ENCODE results near the gene KCNIP4.
"Not testable (repeated sequence)": the region's sequence is repeated elsewhere in the genome, so short reads cannot be mapped to it uniquely, and the experiment has no call there.

The KCNIP4 gene

DNA sequence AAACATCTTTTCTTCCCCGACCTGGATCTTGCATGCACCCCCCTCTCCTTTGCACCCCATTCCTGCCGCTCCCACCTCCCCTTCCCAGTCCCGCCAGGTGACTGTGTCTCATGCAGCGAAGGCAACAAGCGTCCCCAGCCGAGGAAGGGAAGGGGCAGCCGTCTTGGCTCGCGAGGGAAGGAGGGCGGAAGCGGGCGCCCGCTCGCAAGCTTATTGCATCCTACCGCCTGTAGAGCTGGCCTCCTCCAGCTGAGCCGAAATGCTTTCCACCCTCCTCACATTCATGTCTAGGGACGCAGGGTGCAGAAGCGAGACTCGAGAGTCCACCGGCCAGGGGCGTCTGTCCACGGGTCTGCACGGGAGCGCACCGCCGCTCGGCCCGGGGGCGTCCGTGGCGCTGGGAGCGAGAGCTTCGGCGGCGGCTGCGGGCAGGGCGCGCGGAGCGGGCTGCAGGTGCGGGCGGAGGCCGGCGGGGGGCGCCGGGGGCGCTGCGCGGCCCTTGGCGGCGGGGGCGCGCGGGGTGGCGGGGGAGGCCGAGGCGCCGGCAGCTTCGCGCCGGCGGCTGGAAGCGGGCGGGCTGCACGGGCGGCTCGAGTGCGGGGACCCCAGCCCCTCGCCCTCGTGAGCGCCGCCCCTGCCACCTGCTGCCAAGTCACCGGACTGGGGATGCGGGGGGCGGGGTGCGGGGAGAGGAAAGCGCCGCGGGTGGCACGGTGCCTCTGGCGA lies at the start of gene KCNIP4:
KCNIP4 (minus strand) TSS at position 426 of the 726 bp plus-strand sequence.
- peaks cover 31% of the 10 kb centered on the region for H3K27me3 Mint-ChIP-seq (ENCODE audit: low read depth)
- H3K27ac Mint-ChIP-seq = no peak within 1 kb of the TSS

DNA sequence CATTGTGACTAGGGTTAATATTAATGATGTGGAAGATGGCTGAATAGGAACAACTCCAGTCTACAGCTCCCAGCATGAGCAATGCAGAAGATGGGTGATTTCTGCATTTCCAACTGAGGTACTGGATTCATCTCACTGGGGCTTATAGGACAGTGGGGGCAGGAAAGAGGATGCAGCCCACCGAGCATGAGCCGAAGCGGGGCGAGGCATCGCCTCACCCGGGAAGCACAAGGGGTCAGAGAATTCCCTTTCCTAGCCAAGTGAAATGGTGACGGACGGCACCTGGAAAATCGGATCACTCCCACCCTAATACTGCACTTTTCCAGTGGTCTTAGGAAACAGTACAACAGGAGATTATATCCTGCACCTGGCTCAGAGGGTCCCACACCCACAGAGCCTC lies 48.0 kb upstream of the KCNIP4 start:
- H3K27me3 Mint-ChIP-seq (ENCODE audit: low read depth); H3K4me3 Mint-ChIP-seq; H3K4me1 Mint-ChIP-seq (ENCODE audit: low read depth); H3K27ac Mint-ChIP-seq; H3K36me3 Mint-ChIP-seq (ENCODE audit: low read depth): not testable (repeated sequence)
- H3K9me3 Mint-ChIP-seq = peaks cover 15% of the 10 kb centered on the region

More for the DNA sequence above, at the start of gene KCNIP4:
- Mint-ChIP-seq H3K4me1 (ENCODE audit: low read depth) (no peaks in the 10 kb centered on the region), H3K9me3 (no peaks in the 10 kb centered on the region), H3K36me3 (ENCODE audit: low read depth) (no peaks in the 10 kb centered on the region), H3K4me3 (no peak within 1 kb of the TSS)

DNA sequence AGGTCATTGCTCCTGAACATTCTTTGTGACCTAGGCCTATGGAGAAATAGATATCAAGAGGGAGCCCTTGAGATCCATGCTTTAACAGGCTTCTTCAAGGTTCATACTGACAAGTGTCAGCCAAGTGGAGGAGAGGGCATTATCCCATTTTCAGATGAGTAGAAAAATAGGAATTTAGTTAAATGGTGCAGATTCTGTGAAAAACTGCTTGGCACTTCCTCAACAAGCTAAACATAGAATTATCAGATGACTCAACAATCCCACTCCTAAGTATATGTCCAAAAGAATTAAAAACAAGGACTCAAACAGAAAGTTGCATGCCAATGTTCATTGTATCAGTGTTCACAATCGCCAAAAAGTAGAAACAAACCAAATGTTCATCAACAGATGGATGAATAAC lies 43.8 kb upstream of the KCNIP4 start:
- Mint-ChIP-seq H3K27ac (no peak overlapping the region), H3K4me3 (no peak overlapping the region)

DNA sequence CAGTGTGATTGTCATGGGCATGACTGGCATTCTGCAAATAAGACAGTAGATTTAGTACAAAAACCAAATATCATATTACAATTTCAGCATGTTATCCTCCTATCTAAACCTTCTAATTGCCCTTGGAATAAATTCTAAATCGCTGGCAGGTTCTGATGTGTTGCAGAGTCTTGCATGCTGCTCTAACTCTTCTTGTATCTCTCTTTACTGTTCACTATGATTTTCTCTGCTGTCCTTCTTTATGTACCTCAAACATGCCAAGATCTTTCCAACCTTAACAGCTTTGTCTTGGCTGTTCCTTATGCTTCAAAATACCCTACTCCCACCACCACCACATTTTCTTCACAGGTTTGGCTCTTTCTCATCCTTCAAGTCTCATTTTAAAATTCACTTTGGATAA lies 43.0 kb upstream of the KCNIP4 start:
- Mint-ChIP-seq H3K27me3 (ENCODE audit: low read depth) (no peaks in the 10 kb centered on the region), H3K4me1 (ENCODE audit: low read depth) (no peaks in the 10 kb centered on the region), H3K4me3 (no peak overlapping the region), H3K36me3 (ENCODE audit: low read depth) (no peaks in the 10 kb centered on the region), H3K27ac (no peak overlapping the region), H3K9me3 (no peaks in the 10 kb centered on the region)

More for the DNA sequence above, 43.8 kb upstream of the KCNIP4 start:
- no peaks in the 10 kb centered on the region for H3K4me1 Mint-ChIP-seq (ENCODE audit: low read depth)
- H3K36me3 Mint-ChIP-seq (ENCODE audit: low read depth) = no peaks in the 10 kb centered on the region
- H3K9me3 Mint-ChIP-seq = no peaks in the 10 kb centered on the region
- H3K27me3 Mint-ChIP-seq (ENCODE audit: low read depth) = no peaks in the 10 kb centered on the region

DNA sequence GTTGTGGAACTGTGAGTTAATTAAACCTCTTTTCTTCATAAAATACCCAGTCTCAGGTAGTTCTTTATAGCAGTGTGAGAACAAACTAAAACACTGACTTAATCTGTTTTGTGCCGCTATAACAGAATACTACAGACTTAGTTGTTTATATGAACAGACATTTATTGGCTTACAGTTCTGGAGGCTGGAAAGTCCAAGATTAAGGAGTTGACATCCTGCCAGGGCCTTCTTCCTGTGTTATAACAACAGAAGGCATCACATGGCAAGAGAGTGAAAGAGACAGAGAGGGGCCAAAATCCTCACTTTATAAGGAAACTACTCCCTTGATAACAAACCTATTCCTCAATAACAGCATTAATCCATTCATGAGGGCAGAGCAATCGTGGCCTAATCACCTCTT lies 42.5 kb upstream of the KCNIP4 start:
- H3K27me3 Mint-ChIP-seq (ENCODE audit: low read depth) = no peaks in the 10 kb centered on the region
- H3K27ac Mint-ChIP-seq = no peak overlapping the region
- H3K4me3 Mint-ChIP-seq = no peak overlapping the region
- no peaks in the 10 kb centered on the region for H3K4me1 Mint-ChIP-seq (ENCODE audit: low read depth)
- H3K9me3 Mint-ChIP-seq = no peaks in the 10 kb centered on the region
- H3K36me3 Mint-ChIP-seq (ENCODE audit: low read depth) = no peaks in the 10 kb centered on the region

DNA sequence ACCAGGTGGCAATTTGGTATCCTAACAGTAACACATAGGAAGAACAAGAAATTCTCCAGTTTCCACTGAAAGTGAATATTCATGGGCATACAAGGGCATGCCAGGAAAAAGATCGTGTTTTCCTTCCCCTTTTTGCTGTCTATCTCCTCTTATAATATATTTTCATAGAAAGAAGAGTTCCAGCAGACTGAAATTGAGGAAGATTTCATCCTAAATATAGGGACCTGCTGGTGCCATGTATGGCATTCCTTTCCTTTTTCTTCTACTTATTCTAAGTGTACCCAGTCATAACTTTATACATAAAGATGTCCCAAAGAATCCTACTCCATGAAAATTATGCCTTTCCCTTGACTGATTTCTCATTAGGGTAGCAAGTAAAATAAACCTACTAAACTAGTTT lies 40.8 kb upstream of the KCNIP4 start:
- Mint-ChIP-seq H3K27me3 (ENCODE audit: low read depth) (no peaks in the 10 kb centered on the region), H3K4me1 (ENCODE audit: low read depth) (no peaks in the 10 kb centered on the region), H3K27ac (no peak overlapping the region), H3K9me3 (no peaks in the 10 kb centered on the region), H3K4me3 (no peak overlapping the region), H3K36me3 (ENCODE audit: low read depth) (no peaks in the 10 kb centered on the region)

DNA sequence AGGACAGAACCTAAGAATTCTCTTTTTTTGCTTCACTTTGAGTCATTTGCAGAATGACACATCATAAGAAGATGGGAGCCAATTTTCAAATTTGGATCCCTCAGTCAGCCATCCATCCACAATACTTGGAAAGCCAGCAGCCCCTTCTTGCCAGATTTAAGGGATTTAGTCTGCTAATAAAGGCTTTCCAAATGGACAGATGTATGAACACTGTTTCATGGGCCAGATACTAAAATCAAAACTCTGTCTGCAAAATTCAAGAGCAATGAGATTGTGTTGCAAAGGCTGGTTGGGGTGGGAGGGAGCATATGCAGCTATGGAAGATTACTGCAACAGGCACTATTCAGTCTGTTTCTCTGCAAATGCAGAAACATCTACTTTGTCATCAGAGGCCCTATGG lies 37.7 kb upstream of the KCNIP4 start:
- no peak overlapping the region for H3K27ac Mint-ChIP-seq
- H3K27me3 Mint-ChIP-seq (ENCODE audit: low read depth) = no peaks in the 10 kb centered on the region
- no peak overlapping the region for H3K4me3 Mint-ChIP-seq
- H3K4me1 Mint-ChIP-seq (ENCODE audit: low read depth) = no peaks in the 10 kb centered on the region
- H3K9me3 Mint-ChIP-seq = no peaks in the 10 kb centered on the region
- no peaks in the 10 kb centered on the region for H3K36me3 Mint-ChIP-seq (ENCODE audit: low read depth)

DNA sequence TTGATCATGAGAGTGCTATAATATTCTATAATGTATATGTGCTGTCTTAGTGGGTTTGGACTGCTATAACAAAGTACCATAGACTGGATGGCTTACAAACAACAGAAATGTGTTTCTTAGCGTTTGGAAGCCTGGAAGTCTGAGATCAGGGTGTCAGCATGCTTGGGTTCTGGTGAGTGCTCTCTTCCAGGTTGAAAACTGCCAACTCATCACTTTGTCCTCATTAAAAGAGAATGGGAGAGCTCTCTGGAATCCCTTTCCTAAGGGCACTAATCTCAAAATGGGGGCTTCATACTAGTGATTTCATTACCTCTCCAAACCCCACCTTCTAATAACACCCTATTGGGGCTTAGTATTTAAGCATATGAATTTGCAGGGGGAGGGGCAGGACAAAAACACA lies 33.5 kb upstream of the KCNIP4 start:
- no peaks in the 10 kb centered on the region for H3K36me3 Mint-ChIP-seq (ENCODE audit: low read depth)
- no peak overlapping the region for H3K4me3 Mint-ChIP-seq
- H3K4me1 Mint-ChIP-seq (ENCODE audit: low read depth) = no peaks in the 10 kb centered on the region
- H3K27me3 Mint-ChIP-seq (ENCODE audit: low read depth) = no peaks in the 10 kb centered on the region
- no peak overlapping the region for H3K27ac Mint-ChIP-seq
- H3K9me3 Mint-ChIP-seq = no peaks in the 10 kb centered on the region

DNA sequence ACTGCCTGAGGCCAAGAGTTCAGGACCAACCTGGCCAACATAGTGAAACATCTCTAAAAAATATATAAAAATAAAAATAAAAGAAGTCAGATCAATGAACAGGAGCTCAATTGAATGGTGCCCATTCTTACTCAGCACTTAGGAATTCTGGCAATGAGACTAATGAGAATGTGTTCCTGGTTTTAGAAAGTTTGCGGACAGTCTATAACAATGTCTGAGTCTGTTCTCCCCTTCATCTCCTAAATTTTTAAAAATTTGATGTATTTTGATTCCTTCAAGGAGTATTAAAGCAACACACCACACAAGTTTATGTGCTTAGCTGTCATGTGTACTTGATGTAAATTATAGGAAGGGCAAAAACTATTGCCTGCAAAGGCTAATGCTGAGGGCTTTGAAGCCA lies 30.6 kb upstream of the KCNIP4 start:
- H3K4me3 Mint-ChIP-seq = no peak overlapping the region
- no peaks in the 10 kb centered on the region for H3K36me3 Mint-ChIP-seq (ENCODE audit: low read depth)
- H3K27ac Mint-ChIP-seq = no peak overlapping the region
- H3K4me1 Mint-ChIP-seq (ENCODE audit: low read depth) = no peaks in the 10 kb centered on the region
- peaks cover 7% of the 10 kb centered on the region for H3K9me3 Mint-ChIP-seq
- H3K27me3 Mint-ChIP-seq (ENCODE audit: low read depth) = no peaks in the 10 kb centered on the region

DNA sequence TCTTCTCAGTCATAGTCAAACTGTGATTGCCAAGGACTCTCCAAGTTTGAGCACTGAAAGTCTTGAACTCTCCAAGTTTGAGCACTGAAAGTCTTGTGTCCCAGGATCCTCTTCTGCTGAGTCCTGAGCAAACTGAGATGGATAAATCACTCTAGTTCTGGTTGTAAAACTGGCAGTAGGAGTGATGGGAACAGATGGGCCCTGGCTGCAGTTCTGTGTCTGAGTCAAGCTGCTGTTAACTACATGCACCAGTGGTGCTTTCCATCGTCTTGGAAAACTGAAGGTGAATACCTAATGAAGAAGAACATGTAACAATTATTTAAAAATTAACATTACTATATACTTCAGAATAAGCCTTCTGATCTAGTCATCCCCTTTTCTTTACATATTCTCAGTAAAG lies 27.6 kb upstream of the KCNIP4 start:
- Mint-ChIP-seq H3K4me3 (no peak overlapping the region), H3K36me3 (ENCODE audit: low read depth) (no peaks in the 10 kb centered on the region), H3K4me1 (ENCODE audit: low read depth) (no peaks in the 10 kb centered on the region), H3K27ac (no peak overlapping the region), H3K9me3 (peaks cover 7% of the 10 kb centered on the region), H3K27me3 (ENCODE audit: low read depth) (no peaks in the 10 kb centered on the region)

DNA sequence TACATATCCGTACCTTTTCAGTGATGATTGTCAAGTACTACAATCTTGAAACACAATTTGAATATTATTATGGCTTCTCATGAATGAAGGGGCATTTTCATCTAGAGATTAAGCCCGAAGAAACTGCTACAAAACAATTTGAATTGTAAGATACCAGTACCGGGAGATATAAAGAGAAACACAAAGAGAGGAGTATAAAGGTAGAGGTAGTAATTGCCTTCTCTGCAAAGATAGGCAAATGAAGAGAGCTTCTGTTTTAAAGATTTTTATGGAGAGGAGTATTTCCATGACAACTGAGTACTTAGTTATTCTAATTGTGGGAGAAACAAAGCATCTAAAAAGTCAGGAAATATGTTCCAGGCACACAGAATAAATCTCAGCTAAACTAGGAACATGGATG lies 25.3 kb upstream of the KCNIP4 start:
- Mint-ChIP-seq H3K27me3 (ENCODE audit: low read depth) (no peaks in the 10 kb centered on the region), H3K4me1 (ENCODE audit: low read depth) (no peaks in the 10 kb centered on the region), H3K9me3 (peaks cover 7% of the 10 kb centered on the region), H3K27ac (no peak overlapping the region), H3K4me3 (no peak overlapping the region), H3K36me3 (ENCODE audit: low read depth) (no peaks in the 10 kb centered on the region)

DNA sequence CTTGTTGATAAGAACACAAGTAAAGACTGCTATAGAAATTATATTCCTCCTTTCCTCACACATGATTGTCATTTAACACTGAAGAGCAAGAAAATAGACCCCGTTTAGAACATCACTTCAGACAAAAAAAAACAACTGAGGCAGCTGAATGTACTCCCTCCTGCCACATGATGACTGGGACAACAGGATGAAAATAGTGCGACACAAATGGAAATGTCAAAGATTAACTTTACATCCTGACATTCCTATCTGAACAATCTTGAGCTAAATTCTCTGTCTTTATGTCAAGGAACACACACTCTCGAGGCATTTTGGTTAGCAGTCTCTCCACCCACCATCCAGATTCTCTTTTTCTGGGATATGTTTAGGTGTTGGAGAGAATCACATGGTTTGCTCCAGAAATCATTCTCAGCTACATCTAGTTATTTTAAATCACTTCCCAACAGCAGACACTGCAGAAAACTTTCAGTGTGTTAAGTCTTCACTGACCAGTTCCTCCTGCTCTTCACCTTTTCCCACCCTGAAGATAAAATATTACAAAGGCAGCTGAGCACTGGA lies 16.3 kb upstream of the KCNIP4 start:
- Mint-ChIP-seq H3K4me3 (no peak overlapping the region), H3K9me3 (no peaks in the 10 kb centered on the region), H3K27me3 (ENCODE audit: low read depth) (no peaks in the 10 kb centered on the region), H3K36me3 (ENCODE audit: low read depth) (no peaks in the 10 kb centered on the region), H3K27ac (no peak overlapping the region), H3K4me1 (ENCODE audit: low read depth) (no peaks in the 10 kb centered on the region)

DNA sequence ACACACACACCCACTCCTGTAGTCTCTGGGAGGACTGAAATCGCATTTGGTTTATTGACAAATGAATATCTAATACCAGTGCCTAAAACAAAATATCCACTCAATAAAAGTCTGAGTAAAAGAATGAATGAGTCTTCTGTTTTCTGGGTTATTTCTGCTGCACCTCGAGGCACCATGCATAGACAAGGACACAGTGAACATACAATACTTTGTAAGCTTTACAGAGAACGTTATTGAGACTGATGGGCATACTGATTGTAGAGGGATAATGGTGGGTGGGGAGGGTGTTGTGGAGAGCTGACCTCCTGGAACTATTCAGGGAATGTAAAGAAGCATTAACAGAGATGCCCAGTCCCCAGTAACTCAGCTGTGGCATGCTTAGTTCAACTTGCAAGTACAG lies 14.1 kb upstream of the KCNIP4 start:
- H3K4me3 Mint-ChIP-seq = no peak overlapping the region

DNA sequence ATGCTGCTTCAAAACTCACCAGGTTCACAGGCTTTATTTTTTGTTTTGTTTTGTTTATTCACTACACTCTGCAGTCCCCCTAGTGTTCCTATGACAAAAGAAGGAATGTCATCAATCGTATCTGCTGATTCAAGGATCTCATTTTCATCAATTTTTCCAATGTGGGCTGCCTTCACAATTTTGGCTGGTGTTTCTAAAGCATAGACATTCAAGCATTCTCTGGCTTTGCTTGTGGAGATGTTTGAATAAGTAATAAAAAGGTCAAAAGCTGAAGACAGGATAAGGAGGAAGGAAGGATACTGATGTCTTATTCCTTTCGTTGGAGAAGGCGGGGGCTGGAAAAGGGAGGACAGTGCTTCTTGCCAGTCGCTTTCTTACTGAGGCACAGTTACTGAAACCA lies 12.2 kb upstream of the KCNIP4 start:
- Mint-ChIP-seq H3K4me1 (ENCODE audit: low read depth) (no peaks in the 10 kb centered on the region), H3K4me3 (no peak overlapping the region), H3K27ac (no peak overlapping the region), H3K9me3 (no peaks in the 10 kb centered on the region), H3K36me3 (ENCODE audit: low read depth) (no peaks in the 10 kb centered on the region), H3K27me3 (ENCODE audit: low read depth) (no peaks in the 10 kb centered on the region)

More for the DNA sequence above, 14.1 kb upstream of the KCNIP4 start:
- Mint-ChIP-seq H3K36me3 (ENCODE audit: low read depth) (no peaks in the 10 kb centered on the region), H3K4me1 (ENCODE audit: low read depth) (no peaks in the 10 kb centered on the region), H3K27me3 (ENCODE audit: low read depth) (no peaks in the 10 kb centered on the region), H3K9me3 (no peaks in the 10 kb centered on the region), H3K27ac (no peak overlapping the region)

DNA sequence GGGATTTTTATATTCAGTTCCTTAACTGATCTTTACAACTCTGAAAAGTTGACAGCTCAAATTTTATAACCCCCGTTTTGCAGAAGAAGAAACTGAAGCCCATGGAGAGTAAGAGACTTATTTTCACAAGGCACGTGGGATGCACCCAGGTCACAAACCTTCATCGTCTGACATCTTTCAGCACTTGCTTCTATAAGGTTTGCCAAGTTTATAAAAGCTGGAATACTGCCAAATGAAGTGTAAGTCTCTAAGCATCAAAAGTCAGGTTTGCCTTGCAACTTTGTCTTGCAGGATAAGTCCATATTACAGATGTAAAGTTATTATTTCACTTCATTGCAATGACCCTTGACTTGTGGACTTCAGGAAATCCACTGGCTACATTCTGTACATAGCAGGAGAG lies 6.3 kb upstream of the KCNIP4 start:
- H3K27ac Mint-ChIP-seq = no peak overlapping the region
- no peak overlapping the region for H3K4me3 Mint-ChIP-seq
- no peaks in the 10 kb centered on the region for H3K4me1 Mint-ChIP-seq (ENCODE audit: low read depth)
- H3K9me3 Mint-ChIP-seq = no peaks in the 10 kb centered on the region
- H3K27me3 Mint-ChIP-seq (ENCODE audit: low read depth) = peaks cover 5% of the 10 kb centered on the region
- no peaks in the 10 kb centered on the region for H3K36me3 Mint-ChIP-seq (ENCODE audit: low read depth)
